ENCODE measurements around the gene SLC29A4.

- TF ChIP-seq CTCF (IDR thresholded peaks at IDR 0.05 in 8 of 11, conservative IDR thresholded peaks at IDR 0.05 in 3 of 11), result no peak
- TF ChIP-seq POLR2A (IDR thresholded peaks at IDR 0.05), result no peak
Measured at GRCh38 chr7:5352440-5353010, 69.8 kb downstream of the SLC29A4 start.

All from spleen (tissue), 7 donors.